Testis (tissue), 3 donors: ENCODE measurements around the gene DAAM2. TPM values are rescaled to one million over a fixed set of nuclear protein-coding genes. Genes with fewer than 3 reads are reported as not detected.
A peak's percentile ranks its signal among the peaks of the same experiment; 100 is the strongest.

ENCODE experiments used
- DNase-seq: peaks from one replicate; pipeline ENCODE4 v3.0.0-alpha.2; 2019
- H3K27ac ChIP-seq, 2 donors: fragments of 200-600 bp; sonication (generic); one replicate each; pipeline ENCODE4 v1.5.1; 2019
- H3K27me3 ChIP-seq: fragments of 200-600 bp; sonication (generic); one replicate; pipeline ENCODE4 v1.5.1; 2019
- H3K36me3 ChIP-seq: fragments of 200-600 bp; sonication (generic); one replicate; pipeline ENCODE4 v1.5.1; 2017; ENCODE audit warnings: low read depth; ENCODE audit errors: missing control alignments
- H3K4me1 ChIP-seq: fragments of 200-600 bp; sonication (generic); one replicate; pipeline ENCODE4 v1.5.1; 2019
- H3K4me3 ChIP-seq, 2 donors: fragments of 200-600 bp; sonication (generic); one replicate each; pipeline ENCODE4 v1.5.1; 2017 to 2019
- H3K9me3 ChIP-seq: fragments of 200-600 bp; sonication (generic); one replicate; pipeline ENCODE4 v1.5.1; 2017
- CTCF ChIP-seq, 3 experiments: fragments of 450-650 bp in 2 of 3; fragments of 200-600 bp in 1 of 3; sonication (generic) in 1 of 3; IDR thresholded peaks; one replicate each; pipeline ENCODE4 v1.5.1; 2016 to 2019; ENCODE audit warnings: antibody characterized with exemption in 3 of 3, mild to moderate bottlenecking in 2 of 3, moderate library complexity in 1 of 3
- POLR2A ChIP-seq: fragments of 450-650 bp; IDR thresholded peaks from one replicate; pipeline ENCODE4 v1.6.1; 2017; ENCODE audit warnings: antibody characterized with exemption, mild to moderate bottlenecking, moderate library complexity
- WGBS, 2 donors: methylation state at CpG; one replicate each; pipeline ENCODE4 v1.1.5; 2018; 5-methylcytosine and 5-hydroxymethylcytosine counted together
- intact Hi-C: fragments of 100-400 bp; cut with DNase I; formaldehyde crosslinking; loops from one replicate; pipeline ENCODE4 v1.15.1; 2023; ENCODE audit warnings: low total_unique reads
- polyA plus RNA-seq: library from polyadenylated mRNA; stranded (reverse); fragments of 350-450 nt; fragmentation: Illumina TruSeq; extraction: RNeasy Lipid Tissue Mini Kit (QIAGEN cat#74804); gene quantifications from one replicate; pipeline ENCODE4 v1.2.3, GENCODE V29; 2014; ENCODE audit warnings: low read depth, low replicate concordance; ENCODE audit not compliant: insufficient read depth
- total RNA-seq, 2 donors: library from RNA; depleted of rRNA; stranded (reverse); fragments of >200 nt; gene quantifications; one replicate each; pipeline ENCODE4 v1.2.3, GENCODE V29; 2016

Gene DAAM2
- total and polyA plus RNA-seq, 3 donors from 2014 or later, result 37.4 to 66.1 (median 64.5) TPM

- Histone ChIP-seq H3K27ac (no peak overlapping the region), H3K4me1 (peaks cover 30% of the 10 kb centered on the region), H3K27me3 (no peaks in the 10 kb centered on the region), H3K4me3 (no peak overlapping the region), H3K36me3 (no peaks in the 10 kb centered on the region), H3K9me3 (no peaks in the 10 kb centered on the region)
- TF ChIP-seq POLR2A, result no peak
- 79 to 86% methylated on average over 5 of the region's 5 CpGs for WGBS, 2 donors
- intact Hi-C loops, result no loop called here
- DNase-seq, result no peak
These were observed 12.4 kb downstream of the DAAM2 start for GRCh38 chr6:39804466-39805065.

GRCh38 chr6:39806278-39806677 lies 14.1 kb downstream of the DAAM2 start:
- Histone ChIP-seq H3K9me3 (no peaks in the 10 kb centered on the region), H3K27me3 (no peaks in the 10 kb centered on the region), H3K27ac (no peak overlapping the region), H3K36me3 (no peaks in the 10 kb centered on the region), H3K4me3 (no peak overlapping the region), H3K4me1 (peaks cover 33% of the 10 kb centered on the region)
- no peak for DNase-seq
- TF ChIP-seq CTCF (IDR thresholded peaks at IDR 0.05) (no peak), POLR2A (no peak)
- intact Hi-C loops, result no loop called here
- WGBS, 2 donors, result 56 to 70% methylated on average over 1 of the region's 1 CpG

- no peak for TF ChIP-seq CTCF (IDR thresholded peaks at IDR 0.05)
- no peak for TF ChIP-seq POLR2A
- H3K4me3 ChIP-seq, result no peak overlapping the region
- no peak for DNase-seq
- peaks cover 34% of the 10 kb centered on the region for H3K4me1 ChIP-seq
- H3K27me3 ChIP-seq, result no peaks in the 10 kb centered on the region
- intact Hi-C loops, result no loop called here
- H3K36me3 ChIP-seq, result no peaks in the 10 kb centered on the region
- 77 to 83% methylated on average over 3 of the region's 3 CpGs for WGBS, 2 donors
- peak overlapping the region in 1 of 2 donors; percentile 23 for H3K27ac ChIP-seq
- no peaks in the 10 kb centered on the region for H3K9me3 ChIP-seq
These were observed 16.2 kb downstream of the DAAM2 start for GRCh38 chr6:39808346-39808745.

- H3K27me3 ChIP-seq, result no peaks in the 10 kb centered on the region
- no peak overlapping the region for H3K4me3 ChIP-seq
- DNase-seq, result no peak
- TF ChIP-seq CTCF (IDR thresholded peaks at IDR 0.05) (no peak), POLR2A (no peak)
- peak overlapping the region in 1 of 2 donors; percentile 23 for H3K27ac ChIP-seq
- no peaks in the 10 kb centered on the region for H3K9me3 ChIP-seq
- H3K4me1 ChIP-seq, result peaks cover 33% of the 10 kb centered on the region
- intact Hi-C loops, result no loop called here
- no peaks in the 10 kb centered on the region for H3K36me3 ChIP-seq
- 36 to 48% methylated on average over 5 of the region's 5 CpGs for WGBS, 2 donors
These were observed 16.8 kb downstream of the DAAM2 start for GRCh38 chr6:39808964-39809363.

GRCh38 chr6:39811835-39812345 lies 19.7 kb downstream of the DAAM2 start:
- DNase-seq, result no peak
- 60 to 85% methylated on average over 3 of the region's 3 CpGs for WGBS, 2 donors
- Histone ChIP-seq H3K4me1 (peaks cover 33% of the 10 kb centered on the region), H3K27ac (peak overlapping the region in 1 of 2 donors; percentile 64), H3K36me3 (no peaks in the 10 kb centered on the region), H3K9me3 (no peaks in the 10 kb centered on the region), H3K4me3 (no peak overlapping the region), H3K27me3 (no peaks in the 10 kb centered on the region)
- intact Hi-C loops, result loop anchor here (10.0 kb wide), 1 partner anchor 73 kb away; no protein-coding TSS in a partner anchor
- no peak for TF ChIP-seq CTCF (IDR thresholded peaks at IDR 0.05)
- TF ChIP-seq POLR2A, result no peak
